GM19324 (cell line): ENCODE measurements around the gene NXPH4.

Experiments used
- ATAC-seq: cut with Tn5 transposase; IDR thresholded peaks from one replicate; pipeline ENCODE4 v1.9.1; 2021; ENCODE audit warnings: mild to moderate bottlenecking, moderate library complexity; ENCODE audit not compliant: unreplicated experiment, low FRiP score

Gene NXPH4

GRCh38 chr12:57216014-57216911, at the start of gene NXPH4:
NXPH4 (plus strand) TSS chr12:57216794; CDS start chr12:57216970, 176 bp downstream.
- no peak for ATAC-seq

- no peak for ATAC-seq
Observed at GRCh38 chr12:57166971-57167371, 49.6 kb upstream of the NXPH4 start.

- ATAC-seq, result no peak
Observed at GRCh38 chr12:57168058-57168457, 48.5 kb upstream of the NXPH4 start.

- ATAC-seq, result no peak
Observed at GRCh38 chr12:57169046-57169795, 47.4 kb upstream of the NXPH4 start.

DNA sequence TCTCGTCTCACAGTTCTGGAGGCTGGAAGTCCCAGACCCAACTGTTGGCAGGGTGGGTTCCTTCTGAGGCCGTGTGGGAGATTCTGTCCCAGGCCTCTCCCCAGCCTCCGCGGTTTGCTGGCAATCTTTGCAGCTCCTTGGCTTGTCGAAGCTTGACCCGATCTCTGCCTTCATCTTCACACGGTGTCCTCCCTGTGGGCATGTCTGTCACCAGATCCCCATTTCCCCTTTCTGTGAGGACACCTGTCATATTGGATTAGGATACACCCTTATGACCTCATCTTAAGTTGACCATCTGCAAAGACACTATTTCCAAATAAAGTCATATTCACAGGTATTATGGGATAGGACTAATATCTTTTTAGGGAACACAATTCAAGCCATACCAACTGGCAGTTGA, 46.6 kb upstream of the NXPH4 start:
- no peak for ATAC-seq

DNA sequence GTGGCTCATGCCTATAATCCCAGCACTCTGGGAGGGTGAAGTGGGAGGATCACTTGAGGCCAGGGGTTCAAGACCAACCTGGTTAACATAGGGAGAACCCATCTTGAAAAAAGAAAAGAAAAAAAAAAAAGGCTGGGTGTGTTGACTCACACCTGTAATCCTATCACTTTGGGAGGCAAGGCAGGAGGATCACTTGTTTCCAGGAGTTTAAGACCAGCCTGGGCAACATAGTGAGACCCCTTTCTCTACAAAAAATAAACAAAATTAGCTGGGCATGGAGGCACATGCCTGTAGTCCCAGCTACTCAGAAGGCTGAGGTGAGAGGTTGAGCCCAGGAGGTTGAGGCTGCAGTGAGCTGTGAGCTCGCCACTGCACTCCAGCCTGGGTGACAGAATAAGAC, 46.2 kb upstream of the NXPH4 start:
- no peak for ATAC-seq

DNA sequence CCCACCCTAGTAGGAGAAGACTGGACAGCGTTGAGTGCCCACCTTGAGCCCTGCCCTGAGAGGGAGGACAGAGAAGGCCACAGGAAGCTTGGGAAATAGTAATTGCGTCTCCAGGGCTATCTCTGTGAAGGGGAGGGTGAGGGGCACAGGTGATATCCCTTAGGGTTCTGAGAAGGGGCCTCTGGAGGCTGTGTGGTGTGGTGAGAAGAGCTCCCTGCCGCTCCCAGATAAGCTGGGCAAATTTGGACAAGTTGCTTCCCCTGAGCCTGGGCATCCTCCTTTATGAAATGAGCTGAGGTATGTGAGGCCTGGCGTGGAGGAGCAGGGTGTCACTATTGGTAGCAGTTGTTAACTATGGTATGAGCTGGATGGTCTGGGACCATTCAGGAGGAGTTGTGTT, 45.7 kb upstream of the NXPH4 start:
- no peak for ATAC-seq

DNA sequence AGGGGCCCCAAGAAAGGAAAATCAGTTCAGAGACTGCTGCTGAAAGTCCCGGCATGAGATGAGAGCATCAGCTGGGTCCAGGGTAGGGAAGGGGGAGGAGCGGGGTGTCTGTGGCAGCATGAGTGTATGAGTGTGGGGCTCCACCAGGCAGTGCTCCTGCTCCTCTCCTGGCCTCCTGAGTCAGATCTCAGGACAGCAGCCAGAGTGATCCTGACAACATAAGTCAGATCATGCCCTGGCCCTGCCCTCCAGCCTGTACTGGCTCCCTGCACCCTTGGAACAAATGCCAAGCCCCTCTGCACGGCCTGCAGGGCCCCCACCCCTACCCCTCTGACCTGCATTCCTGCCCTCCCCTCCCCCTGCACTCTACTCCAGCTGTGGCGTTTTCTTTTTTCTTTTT, 44.9 kb upstream of the NXPH4 start:
- ATAC-seq, result no peak

DNA sequence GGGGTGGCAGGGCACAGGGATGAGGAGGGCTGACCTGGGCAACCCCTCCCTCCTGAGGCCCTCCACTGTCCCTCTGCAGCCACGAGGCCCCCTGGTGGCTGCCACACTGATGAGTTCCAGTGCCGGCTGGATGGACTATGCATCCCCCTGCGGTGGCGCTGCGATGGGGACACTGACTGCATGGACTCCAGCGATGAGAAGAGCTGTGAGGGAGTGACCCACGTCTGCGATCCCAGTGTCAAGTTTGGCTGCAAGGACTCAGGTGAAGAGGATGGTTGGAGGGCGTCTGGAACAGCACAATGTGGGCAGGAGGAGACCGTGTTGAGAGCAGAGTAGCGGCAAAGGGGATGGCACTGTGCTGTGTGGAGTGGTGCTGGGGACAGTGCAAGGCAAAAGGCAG, 43.5 kb upstream of the NXPH4 start:
- ATAC-seq, result no peak

DNA sequence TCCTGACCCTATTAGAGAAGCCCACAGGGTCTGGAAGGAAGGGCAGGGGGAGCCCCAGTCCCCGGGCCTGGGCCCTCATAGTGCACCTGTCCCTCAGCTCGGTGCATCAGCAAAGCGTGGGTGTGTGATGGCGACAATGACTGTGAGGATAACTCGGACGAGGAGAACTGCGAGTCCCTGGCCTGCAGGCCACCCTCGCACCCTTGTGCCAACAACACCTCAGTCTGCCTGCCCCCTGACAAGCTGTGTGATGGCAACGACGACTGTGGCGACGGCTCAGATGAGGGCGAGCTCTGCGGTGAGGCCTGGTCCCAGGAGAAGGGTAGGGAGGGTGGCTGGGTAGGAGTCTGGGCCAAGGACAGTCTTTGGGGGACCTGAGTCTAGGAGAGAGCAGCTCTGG, 42.9 kb upstream of the NXPH4 start:
- ATAC-seq, result no peak

- ATAC-seq, result no peak
Observed at GRCh38 chr12:57175428-57176138, 41.0 kb upstream of the NXPH4 start.

DNA sequence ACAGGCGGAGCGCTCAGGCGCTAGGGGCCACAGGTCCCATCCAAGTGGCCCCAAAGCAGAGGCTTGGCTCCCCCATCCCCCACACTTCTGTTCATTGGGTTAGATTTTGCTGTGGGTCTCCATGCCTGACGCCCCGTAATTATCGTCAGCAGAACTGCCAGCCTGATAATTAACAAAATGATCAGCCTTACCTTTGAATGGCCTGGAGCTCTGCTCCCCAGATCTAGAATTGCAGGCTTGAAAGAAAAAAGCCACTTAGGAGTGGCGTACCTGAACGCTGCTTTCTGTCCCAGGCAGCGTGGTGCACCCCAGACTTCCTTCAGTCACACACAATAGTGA, 40.5 kb upstream of the NXPH4 start:
- ATAC-seq, result no peak

GRCh38 chr12:57176846-57177245, 39.7 kb upstream of the NXPH4 start:
- ATAC-seq, result no peak

- no peak for ATAC-seq
Observed at GRCh38 chr12:57177354-57177753, 39.2 kb upstream of the NXPH4 start.

DNA sequence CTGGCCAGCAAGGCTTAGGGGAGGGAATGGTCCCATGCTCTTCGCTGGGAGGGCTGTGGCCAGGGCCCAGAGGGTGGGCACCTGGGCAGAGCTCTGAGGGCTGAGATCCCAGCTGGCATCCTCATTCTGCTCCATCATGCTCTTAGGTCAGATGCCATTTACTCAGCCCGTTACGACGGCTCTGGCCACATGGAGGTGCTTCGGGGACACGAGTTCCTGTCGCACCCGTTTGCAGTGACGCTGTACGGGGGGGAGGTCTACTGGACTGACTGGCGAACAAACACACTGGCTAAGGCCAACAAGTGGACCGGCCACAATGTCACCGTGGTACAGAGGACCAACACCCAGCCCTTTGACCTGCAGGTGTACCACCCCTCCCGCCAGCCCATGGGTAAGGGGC, 38.4 kb upstream of the NXPH4 start:
- no peak for ATAC-seq

DNA sequence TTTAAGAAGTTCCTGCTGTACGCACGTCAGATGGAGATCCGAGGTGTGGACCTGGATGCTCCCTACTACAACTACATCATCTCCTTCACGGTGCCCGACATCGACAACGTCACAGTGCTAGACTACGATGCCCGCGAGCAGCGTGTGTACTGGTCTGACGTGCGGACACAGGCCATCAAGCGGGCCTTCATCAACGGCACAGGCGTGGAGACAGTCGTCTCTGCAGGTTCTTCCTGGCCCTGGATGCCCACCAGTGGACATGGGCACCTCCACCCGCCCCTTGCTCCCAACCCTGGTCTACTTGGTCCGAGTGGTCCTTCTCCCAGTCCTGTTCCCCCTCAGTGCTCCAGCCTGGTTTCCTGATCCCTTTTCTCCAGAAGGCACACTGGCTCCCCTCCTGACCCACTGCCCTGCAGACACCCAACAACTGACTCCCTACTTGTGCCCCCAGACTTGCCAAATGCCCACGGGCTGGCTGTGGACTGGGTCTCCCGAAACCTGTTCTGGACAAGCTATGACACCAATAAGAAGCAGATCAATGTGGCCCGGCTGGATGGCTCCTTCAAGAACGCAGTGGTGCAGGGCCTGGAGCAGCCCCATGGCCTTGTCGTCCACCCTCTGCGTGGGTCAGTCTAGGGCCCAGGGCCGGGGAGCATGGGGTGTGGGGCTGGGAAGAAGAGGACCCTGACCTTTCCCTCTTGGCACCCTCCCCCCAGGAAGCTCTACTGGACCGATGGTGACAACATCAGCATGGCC, 37.1 kb upstream of the NXPH4 start:
- ATAC-seq, result no peak

DNA sequence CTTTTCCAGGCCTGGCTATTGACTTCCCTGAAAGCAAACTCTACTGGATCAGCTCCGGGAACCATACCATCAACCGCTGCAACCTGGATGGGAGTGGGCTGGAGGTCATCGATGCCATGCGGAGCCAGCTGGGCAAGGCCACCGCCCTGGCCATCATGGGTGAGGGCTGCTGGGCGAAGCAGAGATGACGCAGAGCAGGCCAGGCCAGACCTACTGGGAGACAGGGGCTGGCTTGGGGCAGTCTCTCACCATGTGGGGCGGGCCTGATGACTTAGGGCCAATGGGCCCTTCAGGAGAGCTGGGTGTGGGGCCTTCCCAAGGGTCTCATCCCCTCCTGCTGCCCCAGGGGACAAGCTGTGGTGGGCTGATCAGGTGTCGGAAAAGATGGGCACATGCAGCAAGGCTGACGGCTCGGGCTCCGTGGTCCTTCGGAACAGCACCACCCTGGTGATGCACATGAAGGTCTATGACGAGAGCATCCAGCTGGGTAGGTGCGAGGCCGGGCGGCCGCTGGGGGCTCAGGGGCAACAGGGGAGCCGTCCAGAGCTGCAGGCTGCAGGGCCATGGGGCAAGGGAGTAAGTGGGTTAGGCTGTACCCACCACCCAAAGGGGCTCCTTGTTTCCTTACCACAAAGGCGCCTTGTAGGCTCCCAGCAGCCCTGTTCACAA, 36.1 kb upstream of the NXPH4 start:
- no peak for ATAC-seq

- ATAC-seq, result no peak
Observed at GRCh38 chr12:57181072-57181471, 35.5 kb upstream of the NXPH4 start.

DNA sequence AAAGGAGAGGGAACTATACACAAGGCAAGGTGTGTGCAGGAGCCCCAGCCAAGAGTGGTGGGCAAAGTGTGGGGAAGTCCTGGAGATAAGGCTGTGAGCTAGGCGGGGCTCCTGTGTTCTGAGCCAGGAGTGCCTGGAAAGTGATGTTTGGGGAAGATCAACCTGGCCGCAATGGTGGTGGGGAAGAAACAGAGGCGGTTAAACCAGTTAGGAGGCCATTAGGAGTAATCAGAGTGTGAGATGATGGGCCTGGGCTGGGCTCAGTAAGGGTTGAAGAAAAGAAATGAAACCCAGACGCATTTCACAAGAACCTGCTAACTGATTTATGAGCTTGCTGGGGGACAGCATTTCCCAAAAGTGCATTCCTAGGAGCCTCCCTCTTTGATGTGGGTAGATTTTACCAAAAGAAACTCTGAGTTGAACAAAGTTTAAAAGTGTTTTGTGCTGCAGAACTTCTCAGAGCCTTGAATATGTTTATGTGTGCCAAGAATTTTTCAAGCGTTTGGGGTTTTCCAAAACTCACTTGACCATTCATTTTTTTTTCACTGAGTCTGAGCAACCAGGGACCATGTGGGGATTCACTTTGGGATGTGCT, 34.9 kb upstream of the NXPH4 start:
- no peak for ATAC-seq
